Vagina (tissue), 2 donors: ENCODE measurements around the gene ZNF410. TPM values are rescaled to one million over a fixed set of nuclear protein-coding genes. Genes with fewer than 3 reads are reported as not detected.

Source experiments
- DNase-seq, 2 donors: peaks; one replicate each; pipeline ENCODE4 v3.0.0-alpha.2; 2017; ENCODE audit errors: extremely low spot score in 2 of 2
- H3K27ac ChIP-seq: fragments of 200-600 bp; sonication (generic); one replicate; pipeline ENCODE4 v1.5.1; 2019
- H3K27me3 ChIP-seq: fragments of 200-600 bp; sonication (generic); one replicate; pipeline ENCODE4 v1.5.1; 2019
- H3K36me3 ChIP-seq, 2 donors: fragments of 200-600 bp; sonication (generic); one replicate each; pipeline ENCODE4 v1.5.1; 2017 to 2019
- H3K4me1 ChIP-seq: fragments of 200-600 bp; sonication (generic); one replicate; pipeline ENCODE4 v1.5.1; 2019
- H3K4me3 ChIP-seq, 2 donors: fragments of 200-600 bp; sonication (generic); 1 replicate in 1 of 2; 2 replicates in 1 of 2; pipeline ENCODE4 v1.5.1; 2016 to 2019
- H3K9me3 ChIP-seq: fragments of 200-600 bp; sonication (generic); one replicate; pipeline ENCODE4 v1.5.1; 2019
- POLR2A ChIP-seq, 2 donors: fragments of 450-650 bp; IDR thresholded peaks; one replicate each; pipeline ENCODE4 v1.6.1; 2017; ENCODE audit warnings: antibody characterized with exemption in 2 of 2, mild to moderate bottlenecking in 2 of 2, moderate library complexity in 2 of 2
- POLR2AphosphoS5 ChIP-seq, 2 donors: sonication (generic); formaldehyde crosslinking; IDR thresholded peaks; one replicate each; pipeline ENCODE4 v1.9.0; 2017; ENCODE audit warnings: antibody characterized with exemption in 2 of 2, mild to moderate bottlenecking in 2 of 2, low read depth in 1 of 2; ENCODE audit not compliant: insufficient read depth in 1 of 2
- intact Hi-C: fragments of 100-400 bp; cut with DNase I; formaldehyde crosslinking; loops from one replicate; pipeline ENCODE4 v1.15.1; 2023
- total RNA-seq: library from RNA; depleted of rRNA; stranded (reverse); fragments of >200 nt; gene quantifications from one replicate; pipeline ENCODE4 v1.2.3, GENCODE V29; 2016
- TF ChIP-seq, protein P1 (sequence below), 3 experiments: fragments of 450-650 bp in 2 of 3; fragments of 200-600 bp in 1 of 3; sonication (generic) in 1 of 3; IDR thresholded peaks; one replicate each; pipeline ENCODE4 v1.5.1; 2017 to 2019; ENCODE audit warnings: antibody characterized with exemption in 3 of 3, mild to moderate bottlenecking in 2 of 3, moderate library complexity in 2 of 3

ZNF410 gene
- total RNA-seq, 1 donor from 2014 or later, result 36.6 TPM

GRCh38 chr14:73873660-73874059, 13.0 kb upstream of the ZNF410 start:
- no peaks in the 10 kb centered on the region for H3K4me1 ChIP-seq
- H3K9me3 ChIP-seq, result no peaks in the 10 kb centered on the region
- no peak for DNase-seq
- TF ChIP-seq POLR2AphosphoS5 (IDR thresholded peaks at IDR 0.05; ENCODE audit: insufficient read depth in 1 of 2, low read depth in 1 of 2) (no peak), POLR2A (IDR thresholded peaks at IDR 0.05) (no peak)
- TF ChIP-seq, protein P1, sequence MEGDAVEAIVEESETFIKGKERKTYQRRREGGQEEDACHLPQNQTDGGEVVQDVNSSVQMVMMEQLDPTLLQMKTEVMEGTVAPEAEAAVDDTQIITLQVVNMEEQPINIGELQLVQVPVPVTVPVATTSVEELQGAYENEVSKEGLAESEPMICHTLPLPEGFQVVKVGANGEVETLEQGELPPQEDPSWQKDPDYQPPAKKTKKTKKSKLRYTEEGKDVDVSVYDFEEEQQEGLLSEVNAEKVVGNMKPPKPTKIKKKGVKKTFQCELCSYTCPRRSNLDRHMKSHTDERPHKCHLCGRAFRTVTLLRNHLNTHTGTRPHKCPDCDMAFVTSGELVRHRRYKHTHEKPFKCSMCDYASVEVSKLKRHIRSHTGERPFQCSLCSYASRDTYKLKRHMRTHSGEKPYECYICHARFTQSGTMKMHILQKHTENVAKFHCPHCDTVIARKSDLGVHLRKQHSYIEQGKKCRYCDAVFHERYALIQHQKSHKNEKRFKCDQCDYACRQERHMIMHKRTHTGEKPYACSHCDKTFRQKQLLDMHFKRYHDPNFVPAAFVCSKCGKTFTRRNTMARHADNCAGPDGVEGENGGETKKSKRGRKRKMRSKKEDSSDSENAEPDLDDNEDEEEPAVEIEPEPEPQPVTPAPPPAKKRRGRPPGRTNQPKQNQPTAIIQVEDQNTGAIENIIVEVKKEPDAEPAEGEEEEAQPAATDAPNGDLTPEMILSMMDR (IDR thresholded peaks at IDR 0.05), result no peak
- H3K27ac ChIP-seq, result no peak overlapping the region
- H3K4me3 ChIP-seq, result no peak overlapping the region
- intact Hi-C loops, result no loop called here
- H3K27me3 ChIP-seq, result no peaks in the 10 kb centered on the region
- H3K36me3 ChIP-seq, result no peaks in the 10 kb centered on the region

GRCh38 chr14:73877790-73878189, 8.9 kb upstream of the ZNF410 start:
- no peaks in the 10 kb centered on the region for H3K4me1 ChIP-seq
- intact Hi-C loops, result no loop called here
- TF ChIP-seq POLR2AphosphoS5 (IDR thresholded peaks at IDR 0.05; ENCODE audit: insufficient read depth in 1 of 2, low read depth in 1 of 2) (no peak), POLR2A (IDR thresholded peaks at IDR 0.05) (no peak)
- TF ChIP-seq, protein P1 (IDR thresholded peaks at IDR 0.05), result no peak
- H3K4me3 ChIP-seq, result no peak overlapping the region
- H3K27me3 ChIP-seq, result no peaks in the 10 kb centered on the region
- H3K27ac ChIP-seq, result no peak overlapping the region
- no peak for DNase-seq
- H3K9me3 ChIP-seq, result no peaks in the 10 kb centered on the region
- no peaks in the 10 kb centered on the region for H3K36me3 ChIP-seq

GRCh38 chr14:73878436-73878835, 8.2 kb upstream of the ZNF410 start:
- Histone ChIP-seq H3K27ac (no peak overlapping the region), H3K36me3 (no peaks in the 10 kb centered on the region), H3K4me1 (no peaks in the 10 kb centered on the region), H3K27me3 (no peaks in the 10 kb centered on the region), H3K9me3 (no peaks in the 10 kb centered on the region), H3K4me3 (no peak overlapping the region)
- TF ChIP-seq, protein P1 (IDR thresholded peaks at IDR 0.05), result no peak
- TF ChIP-seq POLR2AphosphoS5 (IDR thresholded peaks at IDR 0.05; ENCODE audit: insufficient read depth in 1 of 2, low read depth in 1 of 2), result no peak
- intact Hi-C loops, result no loop called here
- DNase-seq, result no peak

- intact Hi-C loops, result no loop called here
- H3K27ac ChIP-seq, result no peak overlapping the region
- H3K27me3 ChIP-seq, result no peaks in the 10 kb centered on the region
- DNase-seq, result no peak
- TF ChIP-seq POLR2A (IDR thresholded peaks at IDR 0.05) (no peak), POLR2AphosphoS5 (IDR thresholded peaks at IDR 0.05; ENCODE audit: insufficient read depth in 1 of 2, low read depth in 1 of 2) (no peak)
- TF ChIP-seq, protein P1 (IDR thresholded peaks at IDR 0.05), result no peak
- H3K9me3 ChIP-seq, result no peaks in the 10 kb centered on the region
- H3K4me3 ChIP-seq, result no peak overlapping the region
- no peaks in the 10 kb centered on the region for H3K4me1 ChIP-seq
- no peaks in the 10 kb centered on the region for H3K36me3 ChIP-seq
Observed at GRCh38 chr14:73879027-73879426, 7.6 kb upstream of the ZNF410 start.

- Histone ChIP-seq H3K9me3 (no peaks in the 10 kb centered on the region), H3K27ac (no peak overlapping the region), H3K4me1 (peaks cover 34% of the 10 kb centered on the region), H3K36me3 (no peaks in the 10 kb centered on the region), H3K27me3 (no peaks in the 10 kb centered on the region), H3K4me3 (no peak overlapping the region)
- TF ChIP-seq POLR2A (IDR thresholded peaks at IDR 0.05) (no peak), POLR2AphosphoS5 (IDR thresholded peaks at IDR 0.05; ENCODE audit: insufficient read depth in 1 of 2, low read depth in 1 of 2) (no peak)
- TF ChIP-seq, protein P1 (IDR thresholded peaks at IDR 0.05), result no peak
- intact Hi-C loops, result no loop called here
- DNase-seq, result no peak
Observed at GRCh38 chr14:73884438-73885190, 2.0 kb upstream of the ZNF410 start.
